Measurements from ENCODE around the gene PHACTR1. TPM values are rescaled to one million over a fixed set of nuclear protein-coding genes. Genes with fewer than 3 reads are reported as not detected.
A peak's percentile ranks its signal among the peaks of the same experiment; 100 is the strongest.

Gene PHACTR1
- total RNA-seq (2021) (13.5 to 15.5 TPM (median 13.6 TPM) in 3 replicates), Bru-seq, nascent RNA (percentile 54 among the genes with signal in this experiment)
- long read RNA-seq, experiment 1, partial matches to known transcripts: 1 of 16 reads
- long read RNA-seq, experiment 1, other reads (novel, unspliced or antisense): 15 of 16 reads
- long read RNA-seq, experiment 2, partial matches to known transcripts: 0 of 8 reads
- long read RNA-seq, experiment 2, other reads (novel, unspliced or antisense): 8 of 8 reads
- long read RNA-seq, experiment 3, partial matches to known transcripts: 0 of 2 reads
- long read RNA-seq, experiment 3, other reads (novel, unspliced or antisense): 2 of 2 reads

- Mint-ChIP-seq H3K9me3 (no peaks in the 10 kb centered on the region), H3K4me1 (peaks cover 33% of the 10 kb centered on the region), H3K27ac (no peak within 1 kb of the TSS; the same call in 1 of the 2 replicates), H3K36me3 (no peaks in the 10 kb centered on the region), H3K27me3 (ENCODE audit: low read depth) (no peaks in the 10 kb centered on the region), H3K4me3 (no peak within 1 kb of the TSS)
- ATAC-seq (no peak), DNase-seq (ENCODE audit: low spot score) (no peak)
- POLR2A ChIA-PET: no interaction called here
- CTCF ChIA-PET: no interaction called here
- TF ChIP-seq ETV6 (CRISPR knock-in tag; IDR thresholded peaks at IDR 0.05): no peak
- TF ChIP-seq NFE2L1 (CRISPR knock-in tag; IDR thresholded peaks at IDR 0.05): no peak
- no peak for TF ChIP-seq EMX1 (CRISPR knock-in tag; IDR thresholded peaks at IDR 0.05)
- TF ChIP-seq ERG (CRISPR knock-in tag; IDR thresholded peaks at IDR 0.05): no peak
- no peak for TF ChIP-seq CDX4 (CRISPR knock-in tag; IDR thresholded peaks at IDR 0.05; ENCODE audit: borderline replicate concordance)
- TF ChIP-seq FOXJ3 (CRISPR knock-in tag; IDR thresholded peaks at IDR 0.05; ENCODE audit: borderline replicate concordance): no peak
- TF ChIP-seq E2F1 (CRISPR knock-in tag; IDR thresholded peaks at IDR 0.05): no peak
- TF ChIP-seq ZNF425 (CRISPR knock-in tag; conservative IDR thresholded peaks at IDR 0.05): no peak
- TF ChIP-seq ZNF512 (CRISPR knock-in tag; IDR thresholded peaks at IDR 0.05; ENCODE audit: borderline replicate concordance): no peak
Observed at GRCh38 chr6:12716298-12716916, at the start of gene PHACTR1. TSS of gene PHACTR1 (plus strand) at chr6:12716767.

GRCh38 chr6:12666886-12667285 lies 49.7 kb upstream of the PHACTR1 start:
- H3K4me3 Mint-ChIP-seq: no peak overlapping the region
- no peak overlapping the region for H3K27ac Mint-ChIP-seq
- peaks cover 1% of the 10 kb centered on the region for H3K4me1 Mint-ChIP-seq
- ChIA-PET CTCF (no interaction called here), POLR2A (no interaction called here)
- peaks cover 11% of the 10 kb centered on the region for H3K36me3 Mint-ChIP-seq
- H3K9me3 Mint-ChIP-seq: peaks cover 16% of the 10 kb centered on the region
- ATAC-seq (no peak), DNase-seq (ENCODE audit: low spot score) (no peak)
- H3K27me3 Mint-ChIP-seq (ENCODE audit: low read depth): peaks cover 18% of the 10 kb centered on the region
- TF ChIP-seq ZBTB43 (CRISPR knock-in tag; IDR thresholded peaks at IDR 0.05) (no peak), USF1 (CRISPR knock-in tag; IDR thresholded peaks at IDR 0.05) (no peak), SMAD3 (CRISPR knock-in tag; IDR thresholded peaks at IDR 0.05; ENCODE audit: borderline replicate concordance) (no peak), SMAD4 (CRISPR knock-in tag; IDR thresholded peaks at IDR 0.05) (no peak), FOXK1 (CRISPR knock-in tag; IDR thresholded peaks at IDR 0.05) (no peak), ARID4B (CRISPR knock-in tag; IDR thresholded peaks at IDR 0.05; ENCODE audit: borderline replicate concordance) (no peak), E2F1 (CRISPR knock-in tag; IDR thresholded peaks at IDR 0.05) (no peak), MAX (CRISPR knock-in tag; IDR thresholded peaks at IDR 0.05) (no peak)

Data from WTC11 (cell line).